ENCODE results near the gene DCTPP1.
"Not testable (repeated sequence)": the region's sequence is repeated elsewhere in the genome, so short reads cannot be mapped to it uniquely, and the experiment has no call there.

The DCTPP1 gene

GRCh38 chr16:30429678-30430427 is at the start of gene DCTPP1:
Gene DCTPP1, minus strand, starts transcription at chr16:30430030. Its CDS starts 50 bp downstream, at chr16:30429980.
- DNase-seq (ENCODE audit: low spot score): peak; percentile 100

GRCh38 chr16:30478766-30479478 is 49.1 kb upstream of the DCTPP1 start:
- no peak for DNase-seq (ENCODE audit: low spot score)

GRCh38 chr16:30477773-30478172 is 47.9 kb upstream of the DCTPP1 start:
- not testable (repeated sequence) for DNase-seq (ENCODE audit: low spot score)

- DNase-seq (ENCODE audit: low spot score): no peak
Measured at GRCh38 chr16:30476991-30477390, 47.2 kb upstream of the DCTPP1 start.

GRCh38 chr16:30474684-30475083 is 44.9 kb upstream of the DCTPP1 start:
- no peak for DNase-seq (ENCODE audit: low spot score)

- DNase-seq (ENCODE audit: low spot score): no peak
Measured at GRCh38 chr16:30474074-30474452, 44.2 kb upstream of the DCTPP1 start.

- no peak for DNase-seq (ENCODE audit: low spot score)
Measured at GRCh38 chr16:30473231-30474073, 43.6 kb upstream of the DCTPP1 start.

GRCh38 chr16:30472328-30472942 is 42.6 kb upstream of the DCTPP1 start, which contains the start of gene ITGAL:
Gene ITGAL, plus strand, starts transcription at chr16:30472742. Its CDS starts 96 bp downstream, at chr16:30472838.
- no peak for DNase-seq (ENCODE audit: low spot score)

GRCh38 chr16:30470632-30470995 is 40.8 kb upstream of the DCTPP1 start:
- DNase-seq (ENCODE audit: low spot score): no peak

- no peak for DNase-seq (ENCODE audit: low spot score)
Measured at GRCh38 chr16:30470170-30470512, 40.3 kb upstream of the DCTPP1 start.

GRCh38 chr16:30464078-30464477 is 34.2 kb upstream of the DCTPP1 start:
- no peak for DNase-seq (ENCODE audit: low spot score)

- DNase-seq (ENCODE audit: low spot score): not testable (repeated sequence)
Measured at GRCh38 chr16:30461426-30461825, 31.6 kb upstream of the DCTPP1 start.

GRCh38 chr16:30459456-30459855 is 29.6 kb upstream of the DCTPP1 start:
- DNase-seq (ENCODE audit: low spot score): no peak

GRCh38 chr16:30458561-30459394 is 28.9 kb upstream of the DCTPP1 start:
- DNase-seq (ENCODE audit: low spot score): no peak

- no peak for DNase-seq (ENCODE audit: low spot score)
Measured at GRCh38 chr16:30457743-30458560, 28.1 kb upstream of the DCTPP1 start.

- no peak for DNase-seq (ENCODE audit: low spot score)
Measured at GRCh38 chr16:30457256-30457655, 27.4 kb upstream of the DCTPP1 start.

GRCh38 chr16:30456302-30456701 is 26.5 kb upstream of the DCTPP1 start:
- no peak for DNase-seq (ENCODE audit: low spot score)

GRCh38 chr16:30452709-30453580 is 23.1 kb upstream of the DCTPP1 start:
- DNase-seq (ENCODE audit: low spot score): not testable (repeated sequence)

- no peak for DNase-seq (ENCODE audit: low spot score)
Measured at GRCh38 chr16:30449116-30449435, 19.2 kb upstream of the DCTPP1 start.
